GM18867 (cell line): ENCODE results near the gene TKFC.

Experiments
- ATAC-seq: cut with Tn5 transposase; IDR thresholded peaks from one replicate; pipeline ENCODE4 v1.9.1; 2021; ENCODE audit warnings: mild to moderate bottlenecking, moderate library complexity; ENCODE audit not compliant: unreplicated experiment

TKFC gene

DNA sequence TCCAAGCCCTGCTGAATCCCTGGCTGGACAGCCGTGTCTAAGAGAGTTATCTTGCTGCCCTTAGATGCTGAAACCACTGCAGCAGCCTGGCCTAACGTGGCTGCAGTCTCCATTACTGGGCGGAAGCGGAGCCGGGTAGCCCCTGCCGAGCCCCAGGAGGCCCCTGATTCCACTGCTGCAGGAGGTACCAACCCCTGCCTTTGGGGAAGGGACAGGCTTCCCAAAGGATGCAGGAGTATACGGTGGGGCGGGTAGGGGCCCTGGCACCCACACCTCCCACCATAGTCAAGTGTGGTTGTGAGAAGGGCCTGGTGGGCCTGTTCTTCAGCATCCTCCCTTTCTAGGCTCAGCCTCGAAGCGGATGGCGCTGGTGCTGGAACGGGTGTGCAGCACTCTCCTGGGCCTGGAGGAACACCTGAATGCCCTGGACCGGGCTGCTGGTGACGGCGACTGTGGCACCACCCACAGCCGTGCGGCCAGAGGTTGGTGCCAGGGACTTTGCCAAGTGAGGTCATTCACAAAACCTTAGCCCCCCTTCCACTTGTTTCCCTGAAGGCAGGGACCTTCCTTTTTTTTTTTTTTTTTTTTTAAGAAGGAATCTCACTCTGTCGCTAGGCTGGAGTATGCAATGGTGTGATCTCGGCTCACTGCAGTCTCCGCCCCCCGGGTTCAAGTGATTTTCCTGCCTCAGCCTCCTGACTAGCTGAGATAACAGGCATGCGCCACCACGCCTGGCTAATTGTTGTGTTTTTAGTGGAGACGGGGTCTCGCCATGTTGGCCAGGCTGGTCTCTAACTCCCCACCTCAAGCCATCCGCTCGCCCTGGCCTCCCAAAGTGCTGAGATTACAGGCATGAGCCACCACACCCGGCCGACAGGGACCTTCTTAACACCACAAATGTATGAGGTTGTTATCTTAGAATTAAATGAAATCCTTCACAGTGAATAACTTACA is 11.0 kb downstream of the TKFC start:
- no peak for ATAC-seq

- no peak for ATAC-seq
Observed at GRCh38 chr11:61345170-61345610, 12.2 kb downstream of the TKFC start.

GRCh38 chr11:61345954-61346843 is 13.2 kb downstream of the TKFC start:
- no peak for ATAC-seq

GRCh38 chr11:61347916-61348461 is 15.0 kb downstream of the TKFC start:
- no peak for ATAC-seq

- no peak for ATAC-seq
Observed at GRCh38 chr11:61349189-61349751, 16.2 kb downstream of the TKFC start.

DNA sequence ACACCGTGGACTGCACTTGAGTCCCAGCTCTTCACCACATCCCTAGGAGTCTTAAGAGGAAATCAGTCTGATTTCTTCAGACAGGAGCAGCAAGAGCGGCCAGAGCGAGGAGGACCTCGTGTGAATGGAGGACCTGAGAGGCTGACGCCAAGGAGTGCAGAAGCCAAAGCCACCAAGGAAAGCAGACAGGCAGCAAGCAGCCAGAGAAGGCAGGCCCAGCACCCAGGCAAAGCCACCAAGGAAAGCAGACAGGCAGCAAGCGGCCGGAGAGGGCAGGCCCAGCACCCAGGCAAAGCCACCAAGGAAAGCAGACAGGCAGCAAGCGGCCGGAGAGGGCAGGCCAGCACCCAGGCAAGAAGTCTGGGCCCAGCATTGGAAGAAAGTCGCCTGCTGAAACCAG is 16.9 kb downstream of the TKFC start:
- no peak for ATAC-seq

DNA sequence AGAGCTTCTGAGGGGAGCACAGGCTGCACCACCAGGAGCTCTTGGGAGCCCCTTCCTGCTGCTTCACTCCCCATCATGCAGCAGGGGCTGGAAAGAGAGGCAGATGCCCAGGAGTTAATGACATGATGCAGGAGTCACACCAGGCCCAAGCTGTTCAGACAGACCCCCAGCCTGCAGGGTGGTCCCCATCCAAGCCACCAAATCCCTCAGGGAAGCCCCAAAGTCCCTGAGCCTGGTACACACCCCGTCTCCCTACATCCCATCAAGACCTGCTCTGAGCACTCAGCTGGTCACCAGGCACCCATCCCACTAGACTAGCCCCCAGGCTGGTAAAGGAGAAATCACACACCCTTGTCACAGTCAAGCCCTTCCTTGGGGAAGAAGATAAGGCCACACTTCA is 17.3 kb downstream of the TKFC start:
- no peak for ATAC-seq

- no peak for ATAC-seq
Observed at GRCh38 chr11:61350803-61351202, 17.8 kb downstream of the TKFC start.

DNA sequence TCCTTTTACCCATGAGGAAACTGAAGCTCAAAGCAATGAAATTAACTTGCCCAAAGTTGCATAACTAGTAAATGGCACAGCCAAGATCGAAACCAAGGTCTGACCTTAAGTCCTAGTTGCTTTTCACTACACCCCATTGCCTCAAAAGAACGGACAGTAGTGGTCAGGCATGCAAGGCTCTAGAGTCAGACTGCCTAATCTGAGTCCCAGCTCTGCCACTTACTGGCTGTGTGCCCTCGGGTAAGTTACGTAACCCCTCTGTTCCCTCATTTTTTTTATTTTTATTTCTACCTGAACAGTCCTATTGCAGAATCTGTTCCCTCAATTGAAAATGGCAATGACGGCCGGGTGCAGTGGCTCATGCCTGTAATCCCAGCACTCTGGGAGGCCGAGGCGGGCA is 19.0 kb downstream of the TKFC start:
- no peak for ATAC-seq

GRCh38 chr11:61353131-61354067 is 20.4 kb downstream of the TKFC start:
- no peak for ATAC-seq

- ATAC-seq = no peak
Observed at GRCh38 chr11:61354208-61354607, 21.2 kb downstream of the TKFC start.

GRCh38 chr11:61356706-61357105 is 23.7 kb downstream of the TKFC start:
- ATAC-seq = no peak

DNA sequence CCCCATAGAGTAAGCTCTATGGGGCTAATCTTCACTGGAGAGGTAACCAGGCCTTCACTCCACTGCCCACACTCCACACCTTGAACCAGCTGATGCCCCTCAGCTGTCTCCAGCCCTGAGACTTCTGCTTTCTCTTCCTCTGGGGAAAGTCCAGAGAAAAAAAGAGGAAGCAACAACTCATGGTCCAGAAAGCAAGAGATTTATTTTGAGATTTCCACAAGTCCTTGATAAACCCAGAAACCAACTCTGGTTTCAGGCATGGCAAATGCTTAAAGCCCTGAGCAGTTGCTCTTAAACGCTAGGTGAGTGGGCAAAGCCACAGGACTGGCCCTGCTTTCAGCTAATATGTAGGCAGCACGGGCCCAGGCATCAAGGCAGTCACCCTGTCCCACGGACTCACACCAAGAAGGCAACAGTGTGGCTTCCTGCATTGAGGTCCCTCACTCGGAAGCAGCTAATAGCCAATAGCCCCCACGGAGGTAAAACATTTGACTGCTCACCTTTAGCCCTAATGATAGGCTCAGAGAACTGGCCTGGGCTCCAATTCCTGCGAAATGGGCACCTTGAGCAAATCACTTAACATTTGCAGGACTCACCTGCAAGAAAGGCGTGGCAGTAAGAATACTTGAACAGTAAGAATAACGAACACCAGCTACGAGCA is 24.3 kb downstream of the TKFC start:
- peak; percentile 46 for ATAC-seq

- no peak for ATAC-seq
Observed at GRCh38 chr11:61357894-61358239, 24.8 kb downstream of the TKFC start.

- ATAC-seq = no peak
Observed at GRCh38 chr11:61358566-61358965, 25.5 kb downstream of the TKFC start.

DNA sequence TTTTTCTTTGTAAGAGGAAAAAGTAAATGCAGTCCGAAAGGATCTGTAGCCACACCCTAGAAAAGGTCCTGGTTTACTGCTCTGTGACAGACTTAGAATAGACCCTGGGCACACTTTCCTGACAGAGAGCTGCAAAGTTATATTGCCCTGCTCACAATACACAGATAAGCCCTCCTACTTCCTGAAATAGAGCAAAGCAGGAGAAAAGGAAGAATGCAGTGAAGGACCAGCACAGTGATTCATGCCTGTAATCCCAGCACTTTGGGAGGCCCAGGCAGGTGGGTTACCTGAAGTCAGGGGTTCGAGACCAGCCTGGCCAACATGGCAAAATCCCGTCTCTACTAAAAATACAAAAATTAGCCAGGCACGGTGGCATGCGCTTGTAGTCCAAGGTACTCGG is 26.5 kb downstream of the TKFC start:
- ATAC-seq = no peak

DNA sequence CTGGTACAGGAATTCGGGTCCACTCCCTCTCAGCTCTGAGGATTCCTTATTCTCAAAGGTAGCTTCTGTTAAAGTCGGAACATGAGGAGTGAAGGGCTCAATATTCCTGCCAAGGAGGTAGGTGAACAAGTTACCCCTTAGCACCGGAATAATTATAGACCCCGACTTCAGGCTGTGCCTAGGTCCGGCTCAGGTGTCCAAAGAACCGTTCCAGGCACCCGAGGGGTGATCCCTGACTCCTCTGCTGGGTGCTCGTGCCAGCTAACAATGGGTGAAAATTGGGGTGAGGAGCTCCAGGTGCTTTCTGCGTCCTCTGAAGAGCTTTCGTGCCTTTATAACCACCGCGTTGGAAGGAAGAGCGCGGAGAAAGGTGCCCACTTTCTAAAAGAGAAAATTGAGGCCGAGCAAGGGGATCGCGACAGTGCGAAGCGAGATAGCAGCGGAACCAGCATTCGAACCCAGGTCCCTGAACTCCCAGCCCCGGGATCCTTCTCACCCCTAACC is 28.3 kb downstream of the TKFC start:
- ATAC-seq = no peak

DNA sequence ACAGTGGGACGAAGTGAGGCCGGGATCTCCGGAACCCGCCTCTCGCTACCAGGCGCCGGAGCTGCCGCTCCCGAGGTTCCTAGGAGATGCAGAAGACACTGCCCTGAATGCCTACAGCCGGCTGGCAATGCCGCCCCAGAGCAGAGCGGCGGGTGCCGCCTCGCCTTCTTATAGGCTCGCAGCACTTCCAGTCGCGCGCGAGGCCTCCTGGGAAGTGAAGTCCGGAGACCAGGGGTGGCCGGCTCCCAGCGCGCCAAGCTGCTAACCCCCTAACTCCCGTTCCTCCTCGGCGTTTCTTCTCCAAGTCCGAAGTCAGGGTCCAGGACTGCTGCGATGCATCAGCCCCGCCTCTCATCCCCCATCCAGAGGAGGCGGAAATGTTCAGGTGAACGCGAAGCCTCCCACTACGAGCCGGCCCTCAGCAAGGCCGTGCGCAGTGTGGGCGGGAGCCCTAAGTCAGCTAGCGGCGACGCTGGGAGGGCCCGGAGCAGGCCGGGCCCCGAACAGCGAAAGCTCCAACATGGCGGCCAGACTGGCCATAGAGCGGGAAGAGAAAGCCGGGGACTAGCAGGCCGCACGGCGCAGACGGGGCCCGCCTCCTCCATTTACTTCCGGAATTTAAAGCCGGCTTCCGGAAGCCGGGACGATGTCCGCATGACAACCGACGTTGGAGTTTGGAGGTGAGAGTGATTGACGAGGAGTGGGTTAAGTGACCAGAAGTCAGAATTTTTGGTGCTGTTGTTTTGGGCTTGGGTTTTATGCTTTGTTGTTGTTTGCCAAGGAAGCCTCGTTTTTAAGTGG is 28.9 kb downstream of the TKFC start, which contains the start of the genes CYB561A3 and TMEM138:
Gene CYB561A3, minus strand, starts transcription at position 142 of the 801 bp plus-strand sequence. CDS start 5,169 bp downstream, outside the sequence.
Gene TMEM138, plus strand, starts transcription at position 634 of the 801 bp plus-strand sequence. CDS start 2,017 bp downstream, outside the sequence.
- peak; percentile 80 for ATAC-seq
